Kidney tubule cell (primary cell): ENCODE data around the gene ADGRD1.

ENCODE experiments used
- DNase-seq: peaks from one replicate; pipeline ENCODE4 v3.0.0-alpha.2; 2018; ENCODE audit warnings: low spot score

ADGRD1 gene

DNA sequence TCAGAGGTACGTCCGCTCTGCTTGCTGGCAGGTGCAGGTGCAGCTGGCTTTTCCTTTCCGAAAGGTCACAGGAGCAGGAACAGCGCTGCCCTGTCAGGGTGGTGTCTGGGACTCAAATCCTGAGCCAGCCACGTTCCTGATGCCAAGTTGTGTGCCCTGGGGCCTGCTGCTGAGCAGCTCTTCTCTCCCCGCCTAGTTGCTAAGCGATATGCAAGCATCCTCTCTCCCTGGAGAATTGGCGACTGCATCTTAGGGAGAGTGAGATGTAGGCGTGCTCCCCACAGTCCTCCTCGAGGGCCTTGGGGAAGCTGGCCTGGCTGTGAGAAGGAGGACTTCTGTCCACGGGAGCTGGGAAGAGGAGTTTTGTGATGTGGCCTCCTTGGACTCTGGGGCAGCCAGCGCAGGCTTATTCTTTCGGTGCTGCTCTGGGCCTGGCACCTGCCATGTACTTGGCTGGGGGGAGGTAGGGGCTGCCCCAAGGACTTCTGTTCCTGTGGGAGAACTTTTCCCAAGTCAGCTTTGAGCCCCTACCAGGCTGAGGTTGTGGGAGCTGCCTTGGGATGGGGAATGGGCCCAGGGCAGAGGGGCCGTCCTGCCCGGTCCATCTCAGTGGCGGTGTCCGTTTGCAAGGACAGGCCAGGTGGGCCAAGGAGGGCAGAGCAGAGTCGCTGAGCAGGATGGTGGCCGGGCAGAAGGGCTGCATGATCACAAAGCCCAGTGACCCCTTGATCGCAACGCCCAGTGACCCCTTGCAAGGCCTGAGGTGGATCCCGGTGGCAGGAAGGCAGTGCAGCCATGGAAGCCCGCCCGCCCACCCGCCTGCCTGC is 183.5 kb downstream of the ADGRD1 start:
- DNase-seq, result no peak

DNA sequence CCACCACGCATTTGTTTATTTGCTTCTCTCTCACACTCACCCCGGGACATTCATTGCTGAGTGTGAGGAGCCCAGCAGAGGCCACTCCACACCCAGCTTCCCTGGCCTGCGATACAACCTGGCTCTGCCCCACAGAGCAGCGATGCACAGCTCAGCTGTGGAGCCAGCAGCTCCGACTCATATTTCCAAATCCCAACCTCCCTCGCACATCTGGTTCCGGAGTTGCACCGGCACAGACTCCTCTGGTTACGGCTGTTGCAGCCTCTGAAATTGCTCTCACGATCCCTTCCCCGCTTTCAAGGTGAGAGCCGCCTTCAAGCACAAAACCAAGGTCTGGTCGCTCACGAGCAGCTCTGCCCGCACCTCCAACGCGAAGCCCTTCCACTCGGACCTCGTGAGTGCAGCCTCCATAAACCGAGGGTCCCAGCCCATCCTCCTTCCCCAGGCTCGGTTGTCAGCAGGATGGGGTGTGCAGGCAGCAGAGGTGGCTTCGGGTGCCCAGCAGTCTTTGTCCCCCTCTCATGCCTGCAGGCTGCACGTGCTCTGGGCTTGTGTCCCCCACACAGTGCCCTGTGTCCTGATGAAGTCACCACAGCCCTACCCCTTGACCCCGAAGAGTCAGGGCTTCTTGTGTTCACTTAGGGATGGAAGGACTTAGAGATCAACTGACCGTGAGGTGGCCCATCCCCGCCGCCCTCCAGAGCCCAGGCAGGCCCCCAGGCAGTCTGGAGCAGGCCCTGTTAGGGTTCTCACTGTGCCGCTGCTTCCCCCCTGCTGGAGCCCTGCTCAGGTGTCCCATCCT is 184.3 kb downstream of the ADGRD1 start:
- peak; percentile 70 for DNase-seq

DNA sequence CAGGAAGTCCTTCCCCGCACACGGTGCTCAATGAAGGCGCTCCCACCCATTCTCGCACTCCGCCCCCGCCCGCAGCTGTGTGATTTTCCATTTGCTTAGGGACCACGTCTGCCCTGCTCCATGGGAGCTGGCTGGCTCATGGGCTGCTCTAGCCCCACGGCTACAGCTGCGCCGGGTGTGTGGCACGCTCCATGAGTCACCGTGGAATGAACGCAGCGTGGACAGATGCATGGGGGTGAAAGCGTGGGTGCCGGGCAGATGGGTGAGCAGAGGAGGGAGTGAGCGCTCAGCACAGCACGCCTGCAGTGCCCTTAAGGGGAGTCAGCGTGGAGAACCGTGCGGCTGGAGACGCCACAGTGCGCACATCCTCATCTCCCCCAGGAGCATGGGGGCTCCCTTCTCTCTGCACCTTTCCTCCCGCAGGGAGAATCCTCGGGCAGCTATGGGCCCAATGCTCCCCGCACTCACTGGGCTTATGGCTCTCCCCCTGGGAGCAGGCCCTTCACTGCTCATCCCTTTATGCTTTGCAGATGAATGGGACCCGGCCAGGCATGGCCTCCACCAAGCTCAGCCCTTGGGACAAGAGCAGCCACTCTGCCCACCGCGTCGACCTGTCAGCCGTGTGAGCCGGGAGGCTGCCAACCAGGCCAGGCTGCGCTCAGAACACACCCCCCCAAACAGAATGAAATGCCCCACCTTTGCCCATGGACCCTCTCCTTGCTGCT is 185.1 kb downstream of the ADGRD1 start:
- no peak for DNase-seq

DNA sequence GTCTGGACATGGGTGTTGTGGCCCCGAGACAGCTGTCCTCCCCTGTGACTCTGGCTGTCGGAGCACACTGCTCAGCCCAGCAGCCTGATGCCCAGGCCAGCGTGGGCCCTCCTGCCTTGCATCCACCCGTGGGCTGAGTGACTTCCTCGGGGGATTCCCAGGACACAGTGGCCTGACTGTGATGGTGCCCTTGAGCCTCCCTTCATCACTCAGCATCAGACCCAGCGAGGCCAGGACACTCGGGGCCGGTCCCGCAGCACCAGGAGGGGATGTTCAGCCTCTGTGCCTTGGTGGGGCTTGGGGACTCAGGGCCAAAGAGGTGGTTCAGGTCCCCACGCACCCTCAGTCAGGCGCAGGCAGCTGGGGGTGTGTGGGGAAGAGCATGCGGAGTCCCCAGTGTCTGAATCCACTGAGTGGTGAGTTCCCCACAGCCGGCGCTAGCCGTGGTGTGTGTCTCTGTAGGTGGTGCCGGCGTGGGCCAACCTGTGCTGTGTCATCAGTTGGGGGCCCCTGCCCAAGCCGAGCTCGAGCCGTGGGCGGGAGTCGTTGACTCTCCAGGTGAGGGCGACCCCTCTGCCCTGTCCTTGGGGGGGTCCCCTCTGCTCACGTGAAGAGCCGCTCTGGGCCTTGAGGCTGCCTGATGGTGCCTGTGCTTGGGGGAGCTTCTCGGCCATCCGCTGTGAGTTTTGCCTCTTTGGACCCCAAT is 185.8 kb downstream of the ADGRD1 start:
- no peak for DNase-seq

DNA sequence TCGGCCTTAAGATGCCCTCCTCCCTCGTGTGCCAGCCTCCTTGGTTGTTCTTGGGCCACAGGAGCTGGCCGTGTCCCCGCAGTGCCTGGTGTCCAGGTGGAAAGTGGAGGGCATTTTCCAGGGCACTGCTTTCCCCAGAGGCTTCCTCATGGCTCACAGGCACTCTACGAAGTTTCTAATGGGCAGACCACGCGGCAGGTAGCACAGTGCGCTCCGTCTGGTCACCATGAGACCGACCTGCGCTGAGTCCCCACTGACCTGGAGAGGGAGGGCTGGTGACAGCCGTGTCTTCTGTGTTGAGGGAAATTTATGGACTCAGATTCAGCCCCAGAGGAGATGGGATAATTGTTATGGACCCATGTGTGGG is 186.3 kb downstream of the ADGRD1 start:
- DNase-seq, result no peak

DNA sequence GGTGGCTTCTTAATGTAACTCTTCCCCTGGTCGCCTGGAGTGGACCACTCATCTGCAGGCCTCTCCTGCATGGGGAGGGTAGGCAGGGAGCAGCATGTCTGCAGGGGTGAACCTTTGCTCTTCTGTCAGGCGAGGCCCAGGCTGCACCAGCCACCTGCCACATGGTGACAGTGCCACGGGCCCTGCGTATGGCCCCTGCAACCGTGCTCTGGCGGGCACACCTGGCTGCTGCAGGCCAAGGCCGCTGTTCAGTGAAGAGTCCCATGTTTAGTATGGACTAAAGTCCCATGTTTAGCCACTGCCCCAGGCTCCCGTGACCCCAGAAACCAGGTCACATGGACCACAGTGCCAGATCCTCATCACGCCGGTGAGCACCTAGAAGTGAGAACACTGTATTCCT is 187.0 kb downstream of the ADGRD1 start:
- no peak for DNase-seq

DNA sequence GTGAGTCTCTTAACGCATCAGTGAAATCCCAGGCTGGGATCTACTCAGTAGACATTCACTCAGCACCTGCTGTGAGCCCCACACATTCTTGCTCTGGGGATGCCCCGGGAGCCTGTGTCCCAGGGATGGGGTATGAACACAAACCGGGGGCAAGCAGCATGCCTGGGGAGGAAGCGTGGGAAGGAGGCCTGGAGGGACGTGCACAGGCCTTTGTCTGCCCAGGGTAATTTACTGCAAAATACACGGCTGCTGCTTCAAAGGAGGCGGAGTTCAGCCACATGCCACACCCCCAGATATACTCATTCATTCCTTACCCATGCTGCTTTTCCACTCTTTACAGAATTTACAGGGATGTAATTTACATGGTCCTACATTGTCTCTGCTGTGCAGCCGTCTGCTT is 187.8 kb downstream of the ADGRD1 start:
- DNase-seq, result no peak

DNA sequence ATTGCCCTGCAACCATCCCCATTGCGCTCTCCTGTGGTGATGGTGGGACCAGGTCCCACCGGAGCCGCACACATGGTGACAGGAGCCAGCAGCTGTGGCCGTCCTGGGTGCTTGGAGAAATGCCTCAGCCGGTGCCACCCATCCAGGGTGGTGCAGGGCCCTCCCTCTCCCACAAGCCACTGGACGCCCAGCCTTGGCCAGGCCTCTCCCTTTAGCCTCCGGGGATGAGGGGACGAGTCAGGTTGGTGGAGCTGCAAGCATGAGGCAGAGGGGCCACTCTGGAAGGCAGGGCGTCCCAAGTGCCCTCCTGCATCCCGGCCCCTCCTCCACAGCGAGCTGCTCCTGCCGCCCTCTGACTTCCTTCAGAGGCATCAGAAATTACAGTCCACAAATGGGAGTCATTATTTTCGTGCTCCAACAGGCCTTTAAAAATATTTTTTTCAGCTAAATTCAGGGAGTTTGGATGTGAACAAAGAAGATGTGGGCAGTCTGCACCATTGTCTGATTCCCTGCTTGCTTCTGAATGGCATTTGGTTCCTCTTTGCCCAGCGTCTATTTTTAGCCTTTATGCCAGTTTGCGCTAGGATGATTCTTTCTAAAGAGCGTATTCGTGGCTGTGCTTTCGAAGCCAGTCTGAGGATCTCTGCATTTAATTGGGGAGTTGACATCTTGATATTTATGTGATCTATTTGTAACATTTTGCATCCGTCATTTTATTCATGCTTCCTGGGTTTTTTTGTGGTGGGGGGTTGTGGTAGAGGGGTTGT is 189.4 kb downstream of the ADGRD1 start:
- no peak for DNase-seq

DNA sequence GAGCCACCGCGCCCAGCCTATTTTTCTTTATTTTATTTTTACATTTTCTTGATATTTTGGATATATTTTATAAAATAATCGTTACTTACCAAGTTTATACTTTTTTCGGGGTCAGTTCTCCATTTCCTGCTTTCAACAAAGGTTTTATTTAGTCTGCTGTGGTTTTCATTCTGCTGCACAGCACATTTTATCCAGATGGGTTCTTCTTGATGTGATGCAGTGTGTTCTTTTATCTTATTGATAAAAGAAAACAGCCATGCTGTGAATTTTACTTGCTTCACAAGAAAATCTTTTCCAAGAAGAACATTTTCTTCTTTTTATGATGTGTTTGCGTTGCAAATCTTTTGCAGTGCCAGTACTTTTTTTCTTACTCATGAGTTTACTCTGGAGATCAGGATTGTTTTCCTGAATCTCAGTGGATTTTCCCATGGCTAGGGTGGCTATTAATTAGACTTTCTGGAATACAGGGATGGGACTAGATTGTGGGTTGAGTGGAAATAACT is 192.5 kb downstream of the ADGRD1 start:
- DNase-seq, result no peak

DNA sequence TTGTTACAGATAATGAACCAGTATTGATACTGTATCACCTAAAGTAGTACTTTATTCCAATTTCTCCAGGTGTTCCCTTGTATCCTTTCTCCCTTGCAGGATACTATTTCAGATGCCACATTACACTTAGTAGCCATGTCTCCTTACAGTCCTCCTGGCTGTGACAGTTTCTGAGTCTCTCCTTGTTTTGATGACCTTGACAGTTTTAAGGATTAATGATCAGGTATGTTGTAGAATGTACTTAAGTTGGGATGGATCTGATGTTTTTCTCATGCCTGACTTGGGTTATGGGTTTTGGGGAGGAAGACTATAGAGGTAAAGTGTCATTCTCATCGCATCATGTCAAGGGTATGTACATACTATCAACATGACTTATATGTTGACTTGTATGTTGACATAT is 193.6 kb downstream of the ADGRD1 start:
- no peak for DNase-seq

DNA sequence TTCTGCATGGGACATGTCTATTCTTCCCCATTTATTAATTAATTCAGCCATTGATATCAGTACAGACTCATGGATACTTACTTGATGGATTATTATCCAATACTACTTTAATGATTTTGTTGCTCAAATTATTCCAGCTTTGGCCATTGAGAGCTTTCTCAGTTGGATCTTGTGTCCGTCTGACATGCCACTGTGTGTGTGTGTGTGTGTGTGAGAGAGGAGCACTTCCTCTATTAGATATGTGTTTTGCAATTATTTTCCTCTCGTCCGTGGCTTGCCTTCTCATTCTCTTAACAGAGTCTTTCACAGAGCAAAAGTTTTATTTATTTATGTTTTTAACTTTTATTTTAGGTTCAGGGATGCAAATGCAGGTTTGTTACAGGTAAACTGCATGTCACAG is 194.2 kb downstream of the ADGRD1 start:
- DNase-seq, result no peak

DNA sequence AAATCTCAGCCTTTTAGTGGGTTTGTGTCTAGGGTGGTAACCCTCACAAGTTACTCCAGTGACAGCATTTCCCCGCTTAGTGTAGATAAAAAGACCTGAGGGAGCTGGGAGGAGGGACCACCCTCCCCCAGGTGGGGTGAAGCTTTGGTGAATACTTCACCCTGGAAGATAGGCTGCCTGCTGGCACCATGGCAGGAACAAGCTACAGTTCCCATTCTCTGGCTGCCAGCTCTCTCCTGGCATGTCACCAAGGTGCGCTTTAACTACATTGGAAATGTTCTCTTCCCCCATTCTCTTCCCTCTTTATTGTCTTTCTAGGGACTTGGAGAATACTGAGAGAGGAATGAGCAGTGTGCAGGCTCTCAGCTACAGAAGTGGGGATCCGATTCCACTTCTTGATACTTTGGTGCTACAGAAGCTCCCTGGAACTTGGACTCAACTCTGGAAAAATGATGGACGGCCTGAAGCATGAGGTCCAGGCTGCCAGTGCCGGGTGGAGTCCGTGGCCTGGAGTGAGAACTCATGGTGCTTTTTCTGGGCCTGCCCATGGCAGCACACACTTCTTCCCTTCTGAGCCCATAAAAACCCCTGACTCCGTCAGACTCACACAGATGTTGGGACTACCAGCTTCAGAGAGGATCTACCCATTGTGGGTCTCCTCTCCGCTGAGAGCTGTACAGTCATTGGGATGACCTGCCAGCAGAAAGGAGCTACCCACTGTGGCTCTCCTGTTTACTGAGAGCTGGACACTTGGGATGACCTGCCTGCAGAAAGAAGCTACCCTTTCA is 198.0 kb downstream of the ADGRD1 start:
- no peak for DNase-seq

DNA sequence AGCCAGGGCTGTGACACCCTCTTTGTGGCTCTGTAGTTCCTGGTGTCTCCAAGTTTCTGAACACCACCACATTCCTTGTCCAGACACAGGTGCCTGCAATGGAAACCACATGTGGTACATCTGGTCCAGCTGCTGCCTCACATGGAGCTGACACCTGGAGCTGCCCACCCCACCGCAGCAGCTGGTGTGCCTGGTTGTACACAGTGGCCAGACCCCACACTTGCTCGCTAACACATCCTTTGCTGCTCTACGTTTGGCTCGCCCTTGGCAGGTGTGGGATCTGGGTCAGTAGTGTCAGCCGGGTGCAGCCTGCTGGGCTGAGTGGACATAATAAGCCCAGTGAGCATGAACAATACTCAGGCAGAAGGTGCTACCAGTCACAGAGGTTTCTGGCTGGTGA is 198.9 kb downstream of the ADGRD1 start:
- DNase-seq, result no peak

DNA sequence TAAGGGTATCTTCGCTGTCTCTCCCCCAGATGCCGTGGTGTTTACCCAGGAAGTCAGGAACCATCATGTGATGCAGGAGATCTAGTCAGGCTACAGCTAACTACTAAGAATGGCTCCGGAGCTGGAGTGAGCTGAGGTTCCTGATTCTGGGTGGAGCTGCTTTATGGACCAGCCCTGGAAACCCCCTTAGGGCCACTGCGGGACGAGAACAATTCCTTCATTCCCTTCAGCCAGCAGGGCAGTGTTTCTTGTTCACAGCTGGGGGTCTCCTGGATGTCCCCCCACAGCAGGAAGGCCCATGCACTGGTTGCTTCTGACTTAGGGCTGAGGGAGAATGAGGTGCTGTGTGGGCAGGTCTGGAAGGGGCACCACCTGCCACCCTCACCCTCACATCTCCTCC is 199.3 kb downstream of the ADGRD1 start:
- DNase-seq, result no peak

DNA sequence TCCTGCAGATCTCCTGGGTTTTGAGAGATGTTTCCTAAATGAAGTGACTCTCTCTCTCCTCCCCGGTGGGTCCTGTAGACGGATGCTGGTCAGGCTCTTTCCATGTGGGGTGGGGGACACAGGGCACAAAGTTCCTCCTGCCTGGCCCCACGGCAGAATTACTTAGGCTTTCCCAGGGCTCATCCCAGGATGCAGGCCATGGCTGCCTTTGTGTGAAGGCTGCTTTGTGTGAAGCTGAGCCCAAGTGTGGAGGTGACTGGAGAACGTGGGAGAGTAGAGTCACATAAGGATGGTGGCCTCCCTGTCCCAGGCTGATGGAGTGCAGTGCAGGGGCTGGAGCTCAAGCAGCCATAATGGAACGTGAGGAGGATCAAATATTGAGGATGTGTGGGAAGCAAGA is 200.2 kb downstream of the ADGRD1 start:
- DNase-seq, result no peak

DNA sequence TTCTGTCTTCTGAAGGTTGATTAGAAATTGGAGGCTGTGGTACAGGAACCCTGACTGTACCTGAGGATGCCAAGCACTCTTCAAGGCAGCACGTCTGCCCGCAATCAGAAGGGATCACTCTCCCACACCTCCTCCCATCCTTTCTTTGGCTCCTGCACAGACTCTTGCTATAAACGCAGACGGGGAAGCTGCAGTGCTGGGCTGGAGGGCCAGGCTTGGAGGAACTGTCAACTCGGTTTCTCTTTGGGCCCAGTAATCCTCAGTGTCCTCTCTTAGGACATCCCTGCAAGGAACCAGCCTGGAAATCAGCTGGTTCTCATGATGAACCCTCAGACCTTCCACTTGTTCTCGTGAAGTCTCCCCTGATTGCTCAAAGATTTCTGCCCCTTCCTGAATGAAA is 201.4 kb downstream of the ADGRD1 start:
- no peak for DNase-seq

DNA sequence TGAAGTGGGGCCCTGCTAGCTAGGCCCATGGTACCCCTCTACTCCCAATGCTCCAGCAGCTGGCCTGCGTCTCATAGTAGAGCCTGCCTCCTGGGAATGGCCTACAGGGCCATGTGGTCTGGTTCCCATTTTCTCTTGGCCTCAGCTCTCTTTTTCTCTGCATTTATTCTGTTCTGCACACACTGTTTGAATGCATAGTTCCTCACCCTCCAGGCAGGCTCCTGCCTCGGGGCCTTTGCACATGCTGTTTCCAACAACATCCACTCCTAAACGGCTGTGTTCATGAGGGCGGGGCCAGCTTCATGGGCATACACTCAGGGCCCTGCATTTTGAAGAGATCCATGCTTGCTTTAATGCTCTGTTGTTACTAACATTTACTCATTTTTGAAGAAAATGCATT is 204.0 kb downstream of the ADGRD1 start:
- DNase-seq, result no peak

DNA sequence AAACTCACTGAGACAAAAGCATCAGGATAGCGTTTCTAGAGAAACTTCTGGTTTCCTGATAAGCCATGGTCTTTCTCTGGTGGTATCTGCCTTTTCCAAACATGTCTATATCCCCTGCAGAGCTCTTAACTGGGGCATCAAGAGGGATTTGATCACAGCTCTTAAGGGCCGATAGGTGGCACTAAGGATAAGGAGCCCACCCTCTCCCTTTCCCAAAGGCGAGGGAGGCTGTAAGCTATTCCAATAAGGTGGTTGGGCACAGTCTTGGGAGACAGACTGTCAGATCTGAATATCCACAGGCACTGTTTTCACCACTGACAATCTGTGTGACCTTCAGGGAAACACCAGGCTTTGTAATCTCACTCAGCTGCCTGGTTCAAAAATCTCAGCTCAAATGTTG is 206.0 kb downstream of the ADGRD1 start:
- no peak for DNase-seq

DNA sequence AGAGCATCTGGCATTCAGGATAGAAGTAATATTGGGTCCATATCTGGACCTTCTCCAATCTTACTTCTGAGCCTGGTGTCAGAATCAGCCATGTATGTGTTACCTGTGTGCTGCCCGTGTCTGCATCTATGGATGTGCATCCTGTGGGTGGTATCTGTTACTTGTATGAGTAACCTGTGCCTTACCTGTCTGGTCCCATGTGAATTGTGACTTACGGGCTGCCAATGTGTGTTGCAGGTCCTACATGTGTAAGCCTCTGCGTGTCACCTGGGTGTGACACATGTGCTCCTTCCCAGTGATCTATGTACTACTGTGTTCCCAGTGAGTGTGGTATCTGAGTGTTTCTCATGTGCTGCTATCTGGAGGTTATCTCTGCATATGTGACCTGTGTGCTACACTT is 208.4 kb downstream of the ADGRD1 start:
- DNase-seq, result no peak

DNA sequence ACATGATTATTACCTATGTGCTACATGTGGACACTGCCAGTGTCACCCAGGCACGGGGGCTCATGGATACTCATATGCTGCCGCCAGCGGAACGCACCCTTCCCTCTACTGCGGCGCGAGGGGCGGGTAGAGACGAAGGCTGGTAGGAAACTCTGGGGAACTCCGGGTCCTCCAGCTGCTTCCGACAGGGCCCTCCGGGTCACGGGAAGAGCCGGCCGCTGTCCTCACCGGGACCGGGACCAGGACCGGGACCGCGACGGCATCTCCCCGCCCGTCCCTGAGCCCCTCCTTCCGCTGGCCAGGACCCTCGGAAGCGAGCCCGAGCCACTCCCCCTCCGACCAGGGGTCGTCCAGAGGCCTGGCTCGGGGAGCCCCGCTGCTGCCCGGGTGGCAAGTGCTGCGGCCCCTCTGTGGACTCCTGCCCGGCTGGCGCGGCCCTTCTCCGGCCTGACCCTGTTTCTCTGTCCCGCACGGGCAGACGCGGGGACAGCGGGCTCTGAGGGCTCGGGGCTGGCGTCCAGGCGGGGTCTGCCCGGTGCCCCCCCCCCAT is 209.6 kb downstream of the ADGRD1 start:
- no peak for DNase-seq
